ENCODE data around the gene ZC3H12C.

The ZC3H12C gene

GRCh38 chr11:110152199-110152598 lies 59.0 kb downstream of the ZC3H12C start:
- H3K27me3 ChIP-seq (ENCODE audit: insufficient read depth, insufficient read length): no peaks in the 10 kb centered on the region
- H3K9ac ChIP-seq (ENCODE audit: insufficient read length, low read depth): no peak overlapping the region
- TF ChIP-seq SUZ12 (IDR thresholded peaks at IDR 0.05; ENCODE audit: extremely low read depth, insufficient read depth, insufficient read length) (no peak), YY1 (IDR thresholded peaks at IDR 0.05; ENCODE audit: insufficient read depth, insufficient read length) (no peak), ZNF274 (IDR thresholded peaks at IDR 0.05; ENCODE audit: low read depth, low read length) (no peak)
- peaks cover 3% of the 10 kb centered on the region for H3K36me3 ChIP-seq (ENCODE audit: insufficient read depth, insufficient read length, low read length)
- no peaks in the 10 kb centered on the region for H3K4me1 ChIP-seq (ENCODE audit: insufficient read depth, insufficient read length)
- H3K4me3 ChIP-seq (ENCODE audit: insufficient read length, low read depth): no peak overlapping the region
- no peaks in the 10 kb centered on the region for H3K9me3 ChIP-seq (ENCODE audit: insufficient read depth, low read length)
- DNase-seq (ENCODE audit: low read depth, low spot score): no peak

GRCh38 chr11:110153474-110153873 lies 60.3 kb downstream of the ZC3H12C start:
- no peak overlapping the region for H3K4me3 ChIP-seq (ENCODE audit: insufficient read length, low read depth)
- DNase-seq (ENCODE audit: low read depth, low spot score): no peak
- no peaks in the 10 kb centered on the region for H3K9me3 ChIP-seq (ENCODE audit: insufficient read depth, low read length)
- no peaks in the 10 kb centered on the region for H3K27me3 ChIP-seq (ENCODE audit: insufficient read depth, insufficient read length)
- TF ChIP-seq YY1 (IDR thresholded peaks at IDR 0.05; ENCODE audit: insufficient read depth, insufficient read length) (no peak), ZNF274 (IDR thresholded peaks at IDR 0.05; ENCODE audit: low read depth, low read length) (no peak), SUZ12 (IDR thresholded peaks at IDR 0.05; ENCODE audit: extremely low read depth, insufficient read depth, insufficient read length) (no peak)
- H3K36me3 ChIP-seq (ENCODE audit: insufficient read depth, insufficient read length, low read length): peaks cover 3% of the 10 kb centered on the region
- no peaks in the 10 kb centered on the region for H3K4me1 ChIP-seq (ENCODE audit: insufficient read depth, insufficient read length)
- H3K9ac ChIP-seq (ENCODE audit: insufficient read length, low read depth): no peak overlapping the region

DNA sequence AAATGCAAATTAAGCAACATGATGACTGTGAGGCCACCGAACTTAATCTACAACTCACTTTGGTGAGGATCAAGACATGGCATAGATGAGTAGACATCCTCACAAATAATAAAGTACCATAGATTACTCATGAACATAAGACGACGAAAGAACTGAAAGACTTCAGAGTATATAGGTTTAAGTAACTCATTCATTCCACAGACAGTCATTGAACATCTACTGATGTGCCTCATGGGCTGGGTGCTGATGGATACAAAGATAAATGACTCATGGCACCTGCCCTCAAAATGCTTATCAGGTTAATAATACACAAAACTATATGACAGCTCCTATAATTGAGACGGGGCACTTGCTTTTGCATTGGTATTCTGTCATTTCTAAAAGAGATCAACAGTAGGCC lies 63.3 kb downstream of the ZC3H12C start:
- no peak overlapping the region for H3K4me3 ChIP-seq (ENCODE audit: insufficient read length, low read depth)
- no peaks in the 10 kb centered on the region for H3K4me1 ChIP-seq (ENCODE audit: insufficient read depth, insufficient read length)
- H3K9ac ChIP-seq (ENCODE audit: insufficient read length, low read depth): no peak overlapping the region
- DNase-seq (ENCODE audit: low read depth, low spot score): no peak
- H3K9me3 ChIP-seq (ENCODE audit: insufficient read depth, low read length): no peaks in the 10 kb centered on the region
- no peaks in the 10 kb centered on the region for H3K27me3 ChIP-seq (ENCODE audit: insufficient read depth, insufficient read length)
- peaks cover 22% of the 10 kb centered on the region for H3K36me3 ChIP-seq (ENCODE audit: insufficient read depth, insufficient read length, low read length)
- no peak for TF ChIP-seq ZNF274 (IDR thresholded peaks at IDR 0.05; ENCODE audit: low read depth, low read length)
- no peak for TF ChIP-seq YY1 (IDR thresholded peaks at IDR 0.05; ENCODE audit: insufficient read depth, insufficient read length)
- TF ChIP-seq SUZ12 (IDR thresholded peaks at IDR 0.05; ENCODE audit: extremely low read depth, insufficient read depth, insufficient read length): no peak

DNA sequence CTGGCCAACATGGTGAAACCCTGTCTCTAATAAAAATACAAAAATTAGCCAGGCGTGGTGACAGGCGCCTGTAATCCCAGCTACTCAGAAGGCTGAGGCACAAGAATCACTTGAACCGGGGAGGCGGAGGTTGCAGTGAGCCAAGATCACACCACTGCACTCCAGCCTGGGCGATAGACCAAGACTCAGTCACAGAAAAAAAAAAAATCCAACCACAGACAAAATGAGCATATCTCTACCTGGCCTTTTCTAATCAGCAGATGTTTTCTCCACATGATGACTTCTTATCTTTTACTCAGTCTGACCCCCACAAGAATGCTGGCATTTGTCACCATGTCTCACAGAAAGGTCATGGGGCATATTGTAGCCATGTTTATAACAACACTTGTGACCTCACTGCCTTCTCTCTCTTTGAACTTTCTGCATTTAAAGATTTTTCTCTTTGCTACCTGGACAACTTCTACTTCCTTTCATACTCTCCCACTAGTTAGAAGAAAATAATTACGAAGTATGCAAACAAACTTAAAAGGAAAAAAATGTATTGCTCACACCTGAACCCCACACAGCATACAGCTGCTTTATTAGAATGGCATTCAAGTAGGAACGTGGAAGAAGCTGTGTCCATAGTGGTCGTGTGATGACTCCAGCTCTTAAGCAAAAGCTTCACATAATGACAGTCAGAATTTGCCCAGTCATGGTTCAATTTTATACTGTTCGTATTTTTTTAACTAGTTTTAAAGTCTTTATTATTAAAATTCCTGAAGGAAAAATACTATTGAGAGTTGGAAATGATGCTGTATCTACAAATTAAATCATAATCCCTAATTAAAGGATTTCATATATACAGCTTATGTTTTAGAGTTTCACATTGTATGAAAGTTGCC lies 65.4 kb downstream of the ZC3H12C start:
- Histone ChIP-seq H3K9ac (ENCODE audit: insufficient read length, low read depth) (no peak overlapping the region), H3K27me3 (ENCODE audit: insufficient read depth, insufficient read length) (no peaks in the 10 kb centered on the region), H3K36me3 (ENCODE audit: insufficient read depth, insufficient read length, low read length) (peaks cover 25% of the 10 kb centered on the region), H3K4me3 (ENCODE audit: insufficient read length, low read depth) (no peak overlapping the region), H3K4me1 (ENCODE audit: insufficient read depth, insufficient read length) (no peaks in the 10 kb centered on the region), H3K9me3 (ENCODE audit: insufficient read depth, low read length) (no peaks in the 10 kb centered on the region)
- TF ChIP-seq YY1 (IDR thresholded peaks at IDR 0.05; ENCODE audit: insufficient read depth, insufficient read length) (no peak), SUZ12 (IDR thresholded peaks at IDR 0.05; ENCODE audit: extremely low read depth, insufficient read depth, insufficient read length) (no peak)
- DNase-seq (ENCODE audit: low read depth, low spot score): no peak

GRCh38 chr11:110159476-110159875 lies 66.3 kb downstream of the ZC3H12C start:
- Histone ChIP-seq H3K27me3 (ENCODE audit: insufficient read depth, insufficient read length) (no peaks in the 10 kb centered on the region), H3K9me3 (ENCODE audit: insufficient read depth, low read length) (no peaks in the 10 kb centered on the region), H3K36me3 (ENCODE audit: insufficient read depth, insufficient read length, low read length) (peaks cover 32% of the 10 kb centered on the region), H3K4me3 (ENCODE audit: insufficient read length, low read depth) (no peak overlapping the region), H3K9ac (ENCODE audit: insufficient read length, low read depth) (no peak overlapping the region), H3K4me1 (ENCODE audit: insufficient read depth, insufficient read length) (no peaks in the 10 kb centered on the region)
- TF ChIP-seq SUZ12 (IDR thresholded peaks at IDR 0.05; ENCODE audit: extremely low read depth, insufficient read depth, insufficient read length) (no peak), YY1 (IDR thresholded peaks at IDR 0.05; ENCODE audit: insufficient read depth, insufficient read length) (no peak), ZNF274 (IDR thresholded peaks at IDR 0.05; ENCODE audit: low read depth, low read length) (no peak)
- no peak for DNase-seq (ENCODE audit: low read depth, low spot score)

DNA sequence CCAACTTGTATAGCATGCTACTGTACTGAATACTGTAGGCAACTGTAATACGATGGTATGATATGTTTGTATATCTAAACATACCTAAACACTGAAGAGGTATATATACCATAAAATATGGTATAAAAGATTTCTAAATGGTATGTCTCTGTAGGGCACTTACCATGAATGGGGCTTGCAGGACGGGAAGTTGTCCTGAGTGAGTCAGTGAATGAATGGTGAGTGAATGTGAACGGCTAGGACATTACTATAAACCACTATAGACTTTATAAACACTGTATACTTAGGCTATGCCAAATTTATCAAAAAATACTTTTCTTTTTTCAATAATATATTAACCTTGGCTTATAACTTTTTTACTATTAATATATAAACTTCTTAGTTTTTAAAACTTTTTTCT lies 66.8 kb downstream of the ZC3H12C start:
- H3K36me3 ChIP-seq (ENCODE audit: insufficient read depth, insufficient read length, low read length): peaks cover 38% of the 10 kb centered on the region
- no peak overlapping the region for H3K4me3 ChIP-seq (ENCODE audit: insufficient read length, low read depth)
- H3K9me3 ChIP-seq (ENCODE audit: insufficient read depth, low read length): no peaks in the 10 kb centered on the region
- H3K4me1 ChIP-seq (ENCODE audit: insufficient read depth, insufficient read length): no peaks in the 10 kb centered on the region
- H3K9ac ChIP-seq (ENCODE audit: insufficient read length, low read depth): no peak overlapping the region
- no peaks in the 10 kb centered on the region for H3K27me3 ChIP-seq (ENCODE audit: insufficient read depth, insufficient read length)
- no peak for TF ChIP-seq SUZ12 (IDR thresholded peaks at IDR 0.05; ENCODE audit: extremely low read depth, insufficient read depth, insufficient read length)
- no peak for TF ChIP-seq ZNF274 (IDR thresholded peaks at IDR 0.05; ENCODE audit: low read depth, low read length)
- no peak for TF ChIP-seq YY1 (IDR thresholded peaks at IDR 0.05; ENCODE audit: insufficient read depth, insufficient read length)
- no peak for DNase-seq (ENCODE audit: low read depth, low spot score)

- no peak for DNase-seq (ENCODE audit: low read depth, low spot score)
- Histone ChIP-seq H3K9me3 (ENCODE audit: insufficient read depth, low read length) (no peaks in the 10 kb centered on the region), H3K36me3 (ENCODE audit: insufficient read depth, insufficient read length, low read length) (peaks cover 42% of the 10 kb centered on the region), H3K27me3 (ENCODE audit: insufficient read depth, insufficient read length) (no peaks in the 10 kb centered on the region), H3K9ac (ENCODE audit: insufficient read length, low read depth) (no peak overlapping the region), H3K4me3 (ENCODE audit: insufficient read length, low read depth) (no peak overlapping the region), H3K4me1 (ENCODE audit: insufficient read depth, insufficient read length) (no peaks in the 10 kb centered on the region)
- TF ChIP-seq YY1 (IDR thresholded peaks at IDR 0.05; ENCODE audit: insufficient read depth, insufficient read length): no peak
- no peak for TF ChIP-seq SUZ12 (IDR thresholded peaks at IDR 0.05; ENCODE audit: extremely low read depth, insufficient read depth, insufficient read length)
- TF ChIP-seq ZNF274 (IDR thresholded peaks at IDR 0.05; ENCODE audit: low read depth, low read length): no peak
Measured at GRCh38 chr11:110160437-110160836, 67.2 kb downstream of the ZC3H12C start.

Data from NT2/D1 (cell line).